SU-DHL-6 (cell line): ENCODE data around the gene RRP15.

ENCODE experiments used
- CTCF ChIP-seq: fragments of 200-600 bp; sonication (generic); IDR thresholded peaks from one replicate; pipeline ENCODE4 v1.5.1; 2017; ENCODE audit warnings: antibody characterized with exemption, mild to moderate bottlenecking, low read length, moderate library complexity; ENCODE audit not compliant: insufficient read depth, poor library complexity, severe bottlenecking
- EZH2phosphoT487 ChIP-seq: fragments of 200-600 bp; sonication (generic), shearing (Covaris generic); conservative IDR thresholded peaks from 2 replicates; pipeline ENCODE4 v1.6.1; 2018; ENCODE audit warnings: mild to moderate bottlenecking, antibody characterized with exemption, low read length, moderate library complexity, mixed read lengths

DNA sequence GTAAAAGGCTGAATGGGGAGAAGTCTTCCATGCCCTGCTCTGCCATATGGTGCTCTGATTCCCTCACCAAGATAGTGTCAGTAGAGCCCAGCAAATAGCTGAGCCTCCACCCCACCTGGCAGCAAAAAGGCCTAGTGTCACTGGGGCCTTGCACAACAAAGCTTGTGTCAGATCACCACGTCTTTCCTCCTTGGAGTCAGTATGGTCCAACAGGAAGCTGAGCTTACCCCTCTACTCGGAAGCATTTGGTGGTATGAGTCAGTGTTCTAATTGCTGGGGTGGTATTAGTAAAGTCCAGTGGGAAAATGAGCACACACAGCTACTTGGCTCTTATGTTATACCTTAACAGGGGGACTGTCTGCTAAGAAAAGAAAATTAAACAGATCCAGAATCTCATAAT is 18.7 kb upstream of the RRP15 start:
- TF ChIP-seq CTCF (no peak), EZH2phosphoT487 (no peak)
